Neural progenitor cell (in vitro differentiated cells): ENCODE results near the gene MTG2. TPM values are rescaled to one million over a fixed set of nuclear protein-coding genes. Genes with fewer than 3 reads are reported as not detected.
A peak's percentile ranks its signal among the peaks of the same experiment; 100 is the strongest.

Experiments used
- DNase-seq: peaks from one replicate; pipeline ENCODE4 v3.0.0-alpha.2; 2016; ENCODE audit warnings: low spot score
- H2AFZ ChIP-seq: fragments of 200-600 bp; sonication (generic); replicated peaks from 2 replicates; pipeline ENCODE4 v1.6.1; 2016; ENCODE audit warnings: antibody characterized with exemption
- H3F3A ChIP-seq: fragments of 200-600 bp; sonication (generic); 2 replicates; pipeline ENCODE4 v1.6.1; 2016; ENCODE audit warnings: antibody characterized with exemption, low read depth
- H3K27ac ChIP-seq: fragments of 200-600 bp; sonication (generic); 2 replicates; pipeline ENCODE4 v1.5.1; 2016; ENCODE audit warnings: mild to moderate bottlenecking
- H3K27me3 ChIP-seq: fragments of 200-600 bp; sonication (generic); 2 replicates; pipeline ENCODE4 v1.6.1; 2016; ENCODE audit warnings: mild to moderate bottlenecking, moderate library complexity
- H3K36me3 ChIP-seq: fragments of 200-600 bp; sonication (generic); 2 replicates; pipeline ENCODE4 v1.5.1; 2016
- H3K4me1 ChIP-seq: fragments of 200-600 bp; sonication (generic); 2 replicates; pipeline ENCODE4 v1.6.1; 2016; ENCODE audit warnings: mixed run types
- H3K4me2 ChIP-seq: fragments of 200-600 bp; sonication (generic); 2 replicates; pipeline ENCODE4 v1.6.1; 2016
- H3K4me3 ChIP-seq: fragments of 200-600 bp; sonication (generic); 2 replicates; pipeline ENCODE4 v1.5.1; 2016
- H3K79me2 ChIP-seq: fragments of 200-600 bp; sonication (generic); 2 replicates; pipeline ENCODE4 v1.6.1; 2016; ENCODE audit warnings: low read depth
- H3K9ac ChIP-seq: fragments of 200-600 bp; sonication (generic); 2 replicates; pipeline ENCODE4 v1.6.1; 2016
- H3K9me3 ChIP-seq: fragments of 200-600 bp; sonication (generic); 2 replicates; pipeline ENCODE4 v1.5.1; 2016; ENCODE audit warnings: low read depth
- H4K20me1 ChIP-seq: fragments of 200-600 bp; sonication (generic); 2 replicates; pipeline ENCODE4 v1.6.1; 2016; ENCODE audit warnings: low read depth
- H3K27ac Mint-ChIP-seq: 3 replicates; pipeline ENCODE4 v1.8.0; 2021; ENCODE audit warnings: mixed read lengths
- H3K27me3 Mint-ChIP-seq: 2 replicates; pipeline ENCODE4 v1.8.0; 2022; ENCODE audit warnings: low read depth, mild to moderate bottlenecking, inconsistent platforms, moderate library complexity, mixed read lengths; ENCODE audit not compliant: insufficient read depth
- H3K36me3 Mint-ChIP-seq: 3 replicates; pipeline ENCODE4 v1.8.0; 2021; ENCODE audit warnings: mixed read lengths
- H3K4me1 Mint-ChIP-seq: 3 replicates; pipeline ENCODE4 v1.8.0; 2021; ENCODE audit warnings: mixed read lengths
- H3K4me3 Mint-ChIP-seq: 3 replicates; pipeline ENCODE4 v1.8.0; 2021; ENCODE audit warnings: mild to moderate bottlenecking, moderate library complexity, mixed read lengths
- H3K9me3 Mint-ChIP-seq: 3 replicates; pipeline ENCODE4 v1.8.0; 2020; ENCODE audit warnings: mixed read lengths
- EZH2 ChIP-seq: fragments of 200-600 bp; sonication (generic); IDR thresholded peaks from 2 replicates; pipeline ENCODE4 v1.6.1; 2017; ENCODE audit warnings: antibody characterized with exemption, mild to moderate bottlenecking, moderate library complexity
- EZH2phosphoT487 ChIP-seq: fragments of 200-600 bp; sonication (generic); IDR thresholded peaks from 2 replicates; pipeline ENCODE4 v1.6.1; 2017; ENCODE audit warnings: antibody characterized with exemption
- total RNA-seq: library from RNA; depleted of rRNA; stranded (reverse); fragments of >200 nt; gene quantifications from 2 replicates; pipeline ENCODE4 v1.2.3, GENCODE V29; 2015; ENCODE audit warnings: low replicate concordance
- TF ChIP-seq, protein P1 (sequence below): fragments of 200-600 bp; sonication (generic); IDR thresholded peaks from 2 replicates; pipeline ENCODE4 v1.5.1; 2017; ENCODE audit warnings: antibody characterized with exemption, mild to moderate bottlenecking

Gene MTG2
- total RNA-seq, 1 donor from 2014 or later: 16.2 TPM

DNA sequence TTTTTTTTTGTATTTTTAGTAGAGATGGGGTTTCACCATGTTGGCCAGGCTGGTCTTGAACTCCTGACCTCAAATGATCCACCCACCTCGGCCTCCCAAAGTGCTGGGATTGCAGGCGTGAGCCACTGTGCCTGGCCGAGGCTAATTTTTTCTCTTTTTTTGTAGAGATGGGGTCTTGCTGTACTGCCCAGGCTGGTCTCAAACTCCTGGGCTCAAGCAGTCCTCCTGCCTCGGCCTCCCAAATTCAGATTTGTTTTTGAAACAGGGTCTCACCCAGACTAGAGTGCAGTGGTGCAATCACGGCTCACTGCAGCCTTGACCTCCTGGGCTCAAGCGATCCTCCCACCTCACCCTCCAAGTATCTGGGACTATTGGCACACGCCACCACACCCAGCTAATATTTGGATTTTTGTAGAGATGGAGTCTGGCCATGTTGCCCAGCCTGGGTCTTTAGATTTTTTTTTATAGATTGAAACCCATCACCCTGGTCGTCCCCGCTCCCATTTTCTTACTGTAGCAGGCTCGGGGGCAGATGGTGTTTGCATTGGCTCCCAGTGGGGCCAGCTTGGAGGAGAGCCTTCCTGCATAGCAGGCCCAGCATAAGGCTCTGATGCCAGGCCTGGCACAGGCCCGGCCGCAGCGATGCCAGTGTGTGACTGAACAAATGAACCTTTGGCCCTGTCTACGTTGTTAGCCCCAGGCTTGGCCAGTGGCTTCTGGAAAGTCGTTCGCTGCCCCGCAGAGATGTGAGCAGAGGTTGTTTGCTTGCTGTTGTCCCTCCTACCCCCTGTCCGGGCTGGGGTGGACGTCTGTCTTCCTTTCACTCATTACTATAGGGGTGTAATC is 4.3 kb upstream of the MTG2 start:
- Mint-ChIP-seq H3K9me3 (no peaks in the 10 kb centered on the region), H3K4me1 (peaks cover 11% of the 10 kb centered on the region), H3K27me3 (peaks cover 3% of the 10 kb centered on the region), H3K27ac (no peak overlapping the region), H3K36me3 (peaks cover 14% of the 10 kb centered on the region), H3K4me3 (no peak overlapping the region)
- Histone ChIP-seq H2AFZ (no peak overlapping the region), H3K27me3 (no peaks in the 10 kb centered on the region), H4K20me1 (no peaks in the 10 kb centered on the region), H3K79me2 (peaks cover 6% of the 10 kb centered on the region), H3K4me1 (peaks cover 7% of the 10 kb centered on the region), H3F3A (peaks cover 32% of the 10 kb centered on the region), H3K9me3 (no peaks in the 10 kb centered on the region), H3K4me3 (no peak overlapping the region), H3K27ac (no peak overlapping the region), H3K9ac (no peak overlapping the region), H3K36me3 (peaks cover 7% of the 10 kb centered on the region), H3K4me2 (no peak overlapping the region)
- no peak for DNase-seq
- TF ChIP-seq EZH2phosphoT487: no peak
- TF ChIP-seq EZH2: no peak
- TF ChIP-seq, protein P1, sequence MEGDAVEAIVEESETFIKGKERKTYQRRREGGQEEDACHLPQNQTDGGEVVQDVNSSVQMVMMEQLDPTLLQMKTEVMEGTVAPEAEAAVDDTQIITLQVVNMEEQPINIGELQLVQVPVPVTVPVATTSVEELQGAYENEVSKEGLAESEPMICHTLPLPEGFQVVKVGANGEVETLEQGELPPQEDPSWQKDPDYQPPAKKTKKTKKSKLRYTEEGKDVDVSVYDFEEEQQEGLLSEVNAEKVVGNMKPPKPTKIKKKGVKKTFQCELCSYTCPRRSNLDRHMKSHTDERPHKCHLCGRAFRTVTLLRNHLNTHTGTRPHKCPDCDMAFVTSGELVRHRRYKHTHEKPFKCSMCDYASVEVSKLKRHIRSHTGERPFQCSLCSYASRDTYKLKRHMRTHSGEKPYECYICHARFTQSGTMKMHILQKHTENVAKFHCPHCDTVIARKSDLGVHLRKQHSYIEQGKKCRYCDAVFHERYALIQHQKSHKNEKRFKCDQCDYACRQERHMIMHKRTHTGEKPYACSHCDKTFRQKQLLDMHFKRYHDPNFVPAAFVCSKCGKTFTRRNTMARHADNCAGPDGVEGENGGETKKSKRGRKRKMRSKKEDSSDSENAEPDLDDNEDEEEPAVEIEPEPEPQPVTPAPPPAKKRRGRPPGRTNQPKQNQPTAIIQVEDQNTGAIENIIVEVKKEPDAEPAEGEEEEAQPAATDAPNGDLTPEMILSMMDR: no peak

DNA sequence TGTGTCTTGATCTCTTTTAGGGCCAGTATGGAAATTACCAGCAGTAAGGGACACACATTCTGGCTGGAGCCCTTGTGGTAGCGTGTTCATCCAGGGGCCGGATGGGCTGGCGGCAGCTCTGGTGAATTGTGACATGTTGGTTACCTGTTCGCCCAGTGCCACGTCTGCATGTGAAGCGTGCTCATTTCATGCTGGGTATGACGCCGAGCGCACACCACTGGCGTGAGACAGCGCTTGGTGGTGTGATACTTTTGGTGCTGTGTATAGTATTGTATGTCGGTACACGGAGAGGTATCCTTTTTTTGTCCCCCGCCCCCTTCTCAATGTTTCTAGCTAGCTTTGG is 3.7 kb upstream of the MTG2 start:
- Histone ChIP-seq H3K27me3 (no peaks in the 10 kb centered on the region), H3F3A (peaks cover 35% of the 10 kb centered on the region), H3K9me3 (no peaks in the 10 kb centered on the region), H3K79me2 (peaks cover 12% of the 10 kb centered on the region), H3K36me3 (peaks cover 7% of the 10 kb centered on the region), H3K4me3 (no peak overlapping the region), H3K27ac (no peak overlapping the region), H3K4me2 (no peak overlapping the region), H3K4me1 (peaks cover 10% of the 10 kb centered on the region), H3K9ac (no peak overlapping the region), H4K20me1 (no peaks in the 10 kb centered on the region), H2AFZ (no peak overlapping the region)
- TF ChIP-seq EZH2 (no peak), EZH2phosphoT487 (no peak)
- TF ChIP-seq, protein P1: no peak
- peaks cover 14% of the 10 kb centered on the region for H3K4me1 Mint-ChIP-seq
- peaks cover 12% of the 10 kb centered on the region for H3K36me3 Mint-ChIP-seq
- H3K27ac Mint-ChIP-seq: no peak overlapping the region
- no peaks in the 10 kb centered on the region for H3K9me3 Mint-ChIP-seq
- H3K4me3 Mint-ChIP-seq: no peak overlapping the region
- DNase-seq: no peak
- peaks cover 3% of the 10 kb centered on the region for H3K27me3 Mint-ChIP-seq

DNA sequence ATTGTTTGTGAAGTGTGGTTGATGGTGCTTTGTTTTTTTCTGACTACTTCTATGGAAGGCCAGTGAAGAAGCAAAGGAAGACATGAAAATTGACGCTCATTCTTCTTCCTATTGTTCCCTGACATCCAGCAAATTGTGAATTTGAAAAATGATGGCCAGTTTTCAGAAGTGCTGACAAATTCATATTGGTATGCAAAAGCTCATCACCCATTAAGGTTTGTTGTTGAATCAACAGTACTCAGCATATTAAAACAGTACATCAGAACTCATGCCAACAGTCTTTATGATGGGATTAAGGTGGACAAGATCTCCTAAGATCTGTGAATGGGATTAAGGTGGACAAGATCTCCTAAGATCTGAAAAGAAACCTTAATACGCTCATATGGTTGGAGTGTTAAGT is 1.0 kb upstream of the MTG2 start:
- H2AFZ ChIP-seq: no peak overlapping the region
- H3F3A ChIP-seq: peaks cover 35% of the 10 kb centered on the region
- no peak overlapping the region for H3K9ac ChIP-seq
- peaks cover 7% of the 10 kb centered on the region for H3K36me3 ChIP-seq
- peak overlapping the region; percentile 96 for H3K4me3 Mint-ChIP-seq
- no peaks in the 10 kb centered on the region for H3K27me3 ChIP-seq
- DNase-seq: no peak
- H3K79me2 ChIP-seq: peaks cover 28% of the 10 kb centered on the region
- peaks cover 17% of the 10 kb centered on the region for H3K4me1 Mint-ChIP-seq
- H3K9me3 ChIP-seq: no peaks in the 10 kb centered on the region
- no peak overlapping the region for H3K27ac Mint-ChIP-seq
- peak overlapping the region; percentile 88 for H3K4me2 ChIP-seq
- peak overlapping the region; percentile 95 for H3K4me3 ChIP-seq
- peaks cover 3% of the 10 kb centered on the region for H3K27me3 Mint-ChIP-seq
- H3K27ac ChIP-seq: no peak overlapping the region
- peaks cover 10% of the 10 kb centered on the region for H3K4me1 ChIP-seq
- no peaks in the 10 kb centered on the region for H4K20me1 ChIP-seq
- no peaks in the 10 kb centered on the region for H3K9me3 Mint-ChIP-seq
- TF ChIP-seq EZH2phosphoT487: no peak
- no peak for TF ChIP-seq EZH2
- TF ChIP-seq, protein P1: no peak
- no peaks in the 10 kb centered on the region for H3K36me3 Mint-ChIP-seq
